HG03469 (cell line): ENCODE results near the gene SLC16A13.

ENCODE experiments used
- ATAC-seq: cut with Tn5 transposase; IDR thresholded peaks from one replicate; pipeline ENCODE4 v1.9.1; 2021; ENCODE audit warnings: mild to moderate bottlenecking, moderate library complexity, moderate number of reproducible peaks; ENCODE audit not compliant: unreplicated experiment

Gene SLC16A13

DNA sequence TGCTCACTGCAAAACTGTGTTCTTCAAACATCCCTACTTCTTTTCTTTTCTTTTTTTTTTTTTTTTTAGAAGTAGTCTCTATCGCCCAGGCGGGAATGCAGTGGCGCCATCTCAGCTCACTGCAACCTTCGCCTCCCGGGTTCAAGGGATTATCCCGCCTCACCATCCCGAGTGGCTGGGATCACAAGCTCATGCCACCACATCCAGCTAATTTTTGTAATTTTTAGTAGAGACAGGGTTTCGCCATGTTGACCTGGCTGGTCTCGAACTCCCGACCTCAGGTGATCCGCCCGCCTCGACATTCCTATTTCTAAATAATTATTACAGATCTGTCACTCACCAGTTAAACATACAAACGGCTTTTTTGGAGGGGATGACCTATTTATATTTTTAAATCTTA lies 24.4 kb upstream of the SLC16A13 start:
- ATAC-seq: no peak

- ATAC-seq: no peak
These were observed 23.9 kb upstream of the SLC16A13 start for GRCh38 chr17:7011942-7012254.

DNA sequence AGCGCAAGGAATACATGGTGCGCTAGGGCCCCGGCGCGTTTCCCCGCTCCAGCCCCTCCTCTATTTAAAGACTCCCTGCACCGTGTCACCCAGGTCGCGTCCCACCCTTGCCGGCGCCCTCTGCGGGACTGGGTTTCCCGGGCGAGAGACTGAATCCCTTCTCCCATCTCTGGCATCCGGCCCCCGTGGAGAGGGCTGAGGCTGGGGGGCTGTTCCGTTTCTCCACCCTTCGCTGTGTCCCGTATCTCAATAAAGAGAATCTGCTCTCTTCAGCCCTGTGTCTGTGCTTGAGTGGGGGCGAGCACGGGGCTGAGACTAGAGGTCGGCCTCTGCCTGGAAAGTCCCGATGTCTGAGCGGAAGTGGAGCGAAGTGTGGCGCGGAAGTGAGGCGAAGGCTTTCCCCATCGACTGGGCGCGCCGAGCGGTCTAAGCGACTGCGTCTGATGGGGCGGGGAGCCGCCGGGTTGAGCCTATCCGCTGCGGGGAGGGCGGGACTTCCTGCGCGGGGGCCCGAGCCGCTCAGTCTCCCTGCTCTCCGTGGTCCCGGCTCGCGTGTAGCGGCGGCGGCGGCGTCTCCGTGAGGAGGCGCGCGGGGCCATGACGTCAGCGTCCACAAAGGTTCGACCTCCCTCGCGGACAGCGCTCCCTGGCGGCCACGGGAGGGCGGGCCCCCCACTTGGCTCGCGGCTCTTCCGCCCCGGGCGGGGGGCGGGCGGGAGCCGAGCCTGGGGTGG lies 21.4 kb upstream of the SLC16A13 start:
- ATAC-seq: peak; percentile 72

DNA sequence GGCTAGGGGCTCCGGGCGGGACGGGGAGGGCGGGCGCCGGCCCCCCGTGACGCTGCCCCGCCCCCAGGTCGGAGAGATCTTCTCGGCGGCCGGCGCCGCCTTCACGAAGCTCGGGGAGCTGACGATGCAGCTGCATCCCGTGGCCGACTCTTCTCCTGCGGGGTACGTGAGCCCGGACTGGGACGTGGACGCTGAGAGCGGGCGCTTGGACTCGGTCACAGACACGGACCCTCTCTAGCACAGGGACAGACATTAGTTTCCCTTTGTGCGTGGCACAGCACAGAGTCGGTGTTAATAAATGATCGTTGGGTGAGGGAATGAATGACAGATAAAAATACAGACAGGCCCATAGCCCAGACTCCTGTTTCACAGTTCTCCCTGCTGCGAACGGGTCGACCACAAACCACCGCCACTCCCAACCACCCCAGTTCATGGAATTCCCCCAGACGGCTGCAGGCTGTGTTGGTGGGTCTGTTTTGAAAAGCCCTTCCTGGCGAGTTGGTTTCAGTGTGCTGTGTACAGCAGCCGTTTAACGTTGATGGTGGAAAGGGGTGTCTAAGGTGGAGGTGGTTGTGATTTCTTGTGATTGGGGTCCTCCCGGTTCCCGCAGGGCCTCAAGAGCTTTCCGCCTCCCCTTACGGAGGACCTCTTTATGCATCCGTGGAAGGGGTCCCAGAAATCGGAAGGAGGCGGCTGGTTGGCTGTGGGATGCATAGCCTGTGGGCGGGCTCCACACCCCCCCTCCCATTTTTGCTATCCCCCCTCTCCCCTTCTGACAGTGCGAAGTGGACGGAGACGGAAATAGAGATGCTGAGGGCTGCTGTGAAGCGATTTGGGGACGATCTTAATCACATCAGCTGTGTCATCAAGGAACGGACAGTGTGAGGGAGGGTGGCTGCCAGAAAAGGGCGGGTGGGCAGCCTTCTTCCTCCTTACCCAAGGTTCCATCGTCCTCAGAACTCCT lies 20.5 kb upstream of the SLC16A13 start:
- peak; percentile 24 for ATAC-seq

- ATAC-seq: no peak
These were observed 19.4 kb upstream of the SLC16A13 start for GRCh38 chr17:7016418-7016817.

DNA sequence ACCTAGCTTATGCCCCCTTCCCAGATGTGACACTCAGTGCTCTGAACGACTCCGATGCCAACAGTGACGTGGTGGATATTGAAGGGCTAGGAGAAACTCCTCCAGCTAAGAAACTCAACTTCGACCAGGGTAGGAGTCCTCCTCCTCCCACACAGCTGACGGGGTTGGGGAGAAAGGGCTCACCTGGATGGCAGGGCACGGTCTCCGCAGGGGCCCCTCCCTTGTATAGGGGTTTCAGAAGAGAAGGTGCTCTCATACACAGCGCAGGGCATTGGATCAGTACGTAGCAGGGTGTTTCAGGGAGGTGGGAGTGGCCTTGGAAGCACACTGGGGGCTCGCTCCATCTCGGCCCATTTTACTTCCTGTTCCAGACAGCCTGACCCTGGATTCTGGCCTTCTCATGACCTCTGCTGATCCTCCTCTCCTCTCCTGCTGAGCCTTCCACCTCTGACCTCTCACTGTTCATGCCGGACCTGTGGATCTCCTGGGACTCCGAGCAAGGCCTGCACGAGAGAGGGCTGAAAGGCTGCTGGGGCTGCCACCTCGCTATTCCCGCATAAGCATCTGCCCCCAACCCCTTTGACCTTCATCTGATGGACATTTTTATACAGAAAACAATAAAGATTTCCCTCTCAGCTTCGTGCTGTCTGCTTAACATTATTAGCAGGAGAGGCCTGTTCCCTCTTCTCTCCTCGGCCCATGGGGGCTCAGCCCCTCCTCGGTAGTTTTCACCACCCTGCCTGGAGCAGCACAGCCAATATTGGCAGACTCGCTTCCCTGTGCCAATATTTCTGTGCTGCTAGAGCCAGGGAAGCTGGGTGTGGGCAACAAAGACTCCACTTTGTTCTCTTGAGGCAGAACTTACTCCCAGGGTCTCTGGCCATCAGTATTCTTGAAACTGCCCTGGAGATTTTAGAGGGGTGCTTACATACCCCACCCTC lies 18.7 kb upstream of the SLC16A13 start:
- ATAC-seq: no peak

DNA sequence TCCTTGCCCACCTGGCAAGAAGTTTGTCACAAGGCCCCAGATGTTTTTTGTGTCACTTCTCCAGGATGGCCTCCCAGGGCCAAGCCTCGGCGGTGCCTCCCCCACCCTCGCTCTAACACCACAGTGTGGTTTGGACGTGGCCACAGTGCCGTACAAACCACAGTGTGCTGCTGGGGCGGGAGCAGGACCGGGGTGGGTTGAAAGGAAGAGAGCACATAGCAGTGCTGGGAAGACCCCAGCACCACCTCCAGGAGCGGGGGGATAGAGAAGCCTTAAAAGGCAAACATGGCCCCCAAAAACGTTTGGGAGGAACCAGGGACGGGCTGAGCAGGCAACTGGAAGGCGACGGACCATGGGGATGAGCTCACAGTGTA lies 18.0 kb upstream of the SLC16A13 start:
- ATAC-seq: no peak

DNA sequence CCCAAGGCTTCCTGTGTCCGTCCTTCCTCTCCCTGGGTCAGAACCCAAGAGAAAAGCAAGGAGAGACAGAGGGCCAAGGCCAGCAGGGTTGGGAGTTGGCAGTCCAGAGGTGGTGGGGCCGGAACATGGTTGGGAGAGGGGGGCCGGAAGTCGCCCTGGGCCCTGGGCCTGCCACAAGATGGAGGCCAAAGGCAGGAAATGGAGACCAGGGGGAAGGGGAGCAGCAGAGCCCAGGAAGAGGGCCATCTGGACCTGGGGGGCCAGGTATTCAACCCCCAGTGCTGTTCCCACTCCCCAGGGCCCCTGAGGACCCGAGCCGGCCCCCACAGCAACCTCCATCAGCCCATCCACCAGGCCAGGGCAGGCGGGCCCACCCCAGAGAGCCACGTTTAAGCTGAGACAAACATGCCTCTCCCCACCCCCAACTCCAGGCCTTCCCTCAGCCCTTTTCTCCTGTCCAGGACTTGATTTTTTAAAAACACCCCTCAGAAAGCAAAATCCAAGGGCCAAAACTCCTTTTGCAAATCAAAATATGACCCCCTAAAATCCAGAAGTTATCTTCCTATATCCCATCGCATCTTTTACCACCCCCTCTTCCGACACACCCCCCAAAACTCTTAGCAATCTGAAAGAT lies 17.4 kb upstream of the SLC16A13 start:
- no peak for ATAC-seq

DNA sequence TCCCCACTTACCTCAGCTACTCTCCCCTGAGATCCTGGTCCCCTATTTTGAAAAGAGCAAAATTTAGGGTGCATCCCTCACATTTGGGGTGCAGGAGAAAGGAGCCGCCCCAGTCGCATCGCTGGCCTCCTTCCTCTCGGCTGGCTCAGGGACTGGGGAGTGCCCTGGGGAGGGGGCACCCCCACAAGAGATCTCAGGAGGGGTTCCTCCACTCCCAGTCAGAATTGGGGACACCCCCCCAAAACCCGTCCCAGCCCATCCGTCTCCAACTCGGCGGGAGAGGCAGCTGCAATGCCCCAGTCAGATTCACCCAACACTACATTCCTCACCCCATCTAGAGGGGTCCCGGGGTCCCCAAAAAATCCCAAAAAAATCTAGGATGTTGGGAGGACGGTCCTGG lies 16.4 kb upstream of the SLC16A13 start:
- no peak for ATAC-seq

GRCh38 chr17:7019839-7020519 lies 15.8 kb upstream of the SLC16A13 start:
- ATAC-seq: no peak

GRCh38 chr17:7020894-7021664 lies 14.7 kb upstream of the SLC16A13 start:
- ATAC-seq: no peak

GRCh38 chr17:7021993-7022778 lies 13.6 kb upstream of the SLC16A13 start:
- no peak for ATAC-seq

- no peak for ATAC-seq
These were observed 12.8 kb upstream of the SLC16A13 start, which contains the start of gene BCL6B for GRCh38 chr17:7022781-7023571. BCL6B (plus strand) TSS chr17:7023050; CDS start chr17:7023672, 622 bp downstream.

- no peak for ATAC-seq
These were observed 12.0 kb upstream of the SLC16A13 start for GRCh38 chr17:7023576-7024401.

GRCh38 chr17:7024402-7024785 lies 11.4 kb upstream of the SLC16A13 start:
- ATAC-seq: no peak

DNA sequence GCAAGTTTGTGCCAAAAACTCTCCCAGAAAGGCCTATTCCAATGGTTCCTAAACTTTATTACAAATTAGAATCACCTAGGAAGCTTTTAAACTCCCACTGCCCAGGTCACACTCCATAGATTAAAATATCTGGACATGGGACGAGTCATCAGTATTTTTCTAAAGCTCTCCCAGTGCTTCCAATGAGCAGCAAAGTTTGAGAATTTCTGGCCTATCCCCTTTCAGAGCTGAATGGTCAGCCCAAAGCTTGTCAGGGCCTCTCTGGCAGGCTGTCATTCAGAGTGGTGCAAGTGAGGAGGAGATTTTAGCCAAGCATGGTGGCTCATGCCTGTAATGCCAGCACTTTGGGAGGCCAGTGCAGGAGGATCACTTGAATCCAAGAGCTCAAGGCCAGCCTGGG lies 10.6 kb upstream of the SLC16A13 start:
- no peak for ATAC-seq
